A549 (cell line): ENCODE measurements around the gene ABHD2. TPM values are rescaled to one million over a fixed set of nuclear protein-coding genes. Genes with fewer than 3 reads are reported as not detected.

ENCODE experiments used
- ATAC-seq, 2 experiments: fragments of 200-7000 bp in 1 of 2; fragments of >200 bp in 1 of 2; cut with Nextera tagmentation in 1 of 2; cut with Tn5 transposase in 1 of 2; 3 replicates each; pipeline versions ENCODE4 v1.8.0 to v1.9.1; 2018 to 2020; ENCODE audit warnings: mild to moderate bottlenecking in 1 of 2, moderate library complexity in 1 of 2
- CTCF ChIA-PET: fragments of 300-600 bp; sonication (Branson Sonifier 250); formaldehyde crosslinking; extraction: SDS; loops from one replicate; lab custom pipeline; 2021; ENCODE audit warnings: antibody characterized with exemption, inconsistent platforms; lab: Yijun Ruan, JAX
- POLR2A ChIA-PET: fragments of 350-600 bp; formaldehyde crosslinking; extraction: SDS; loops from one replicate; lab custom pipeline; 2021; ENCODE audit warnings: antibody characterized with exemption, inconsistent platforms; lab: Yijun Ruan, JAX
- DNase-seq, 2 experiments: peaks; one replicate each; pipeline versions ENCODE4 v3.0.0 to v3.0.0-alpha.2; 2011 to 2016; ENCODE audit warnings: low read depth in 1 of 2, low spot score in 1 of 2
- FAIRE-seq: peaks from 2 replicates; lab custom pipeline; 2011; peaks lifted over from hg19 to GRCh38; lab: Jason Lieb, UNC
- H3K27ac ChIP-seq, 2 experiments: fragments of >200 bp; sonication (Bioruptor Twin); formaldehyde crosslinking; 3 replicates each; pipeline ENCODE4 v1.5.1; 2016 to 2017
- H3K4me1 ChIP-seq: fragments of >200 bp; sonication (Bioruptor Twin); formaldehyde crosslinking; 3 replicates; pipeline ENCODE4 v1.6.1; 2016
- H3K4me2 ChIP-seq: fragments of >200 bp; sonication (Bioruptor Twin); formaldehyde crosslinking; 3 replicates; pipeline ENCODE4 v1.6.1; 2016
- H3K4me3 ChIP-seq: fragments of >200 bp; sonication (Bioruptor Twin); formaldehyde crosslinking; 3 replicates; pipeline ENCODE4 v1.5.1; 2016
- H3K9me3 ChIP-seq: fragments of >200 bp; sonication (Bioruptor Twin); formaldehyde crosslinking; 3 replicates; pipeline ENCODE4 v1.6.1; 2016
- BHLHE40 ChIP-seq: IDR thresholded peaks from 2 replicates; pipeline ENCODE4 v1.6.1; 2012; ENCODE audit warnings: low read depth, low read length, inconsistent platforms
- CBX8 ChIP-seq: fragments of 200-600 bp; sonication (generic); IDR thresholded peaks from 2 replicates; pipeline ENCODE4 v1.6.1; 2016
- CEBPB ChIP-seq, 2 experiments: fragments of >200 bp in 1 of 2; sonication (Bioruptor Twin) in 1 of 2; formaldehyde crosslinking in 1 of 2; IDR thresholded peaks; 2 replicates each; pipeline ENCODE4 v1.6.1; 2012 to 2016
- ELK1 ChIP-seq: fragments of 150-350 bp; IDR thresholded peaks from 2 replicates; pipeline ENCODE4 v1.6.1; 2014; ENCODE audit warnings: low read depth, mild to moderate bottlenecking, low read length
- FOSB ChIP-seq: fragments of 250-450 bp; sonication (Bioruptor Pico); IDR thresholded peaks from 2 replicates; pipeline ENCODE4 v1.5.0; 2020; ENCODE audit warnings: mild to moderate bottlenecking, moderate library complexity
- HOXA7 ChIP-seq: fragments of 250-450 bp; sonication (Bioruptor Pico); IDR thresholded peaks from 2 replicates; pipeline ENCODE4 v1.5.0; 2020; ENCODE audit warnings: mild to moderate bottlenecking, moderate library complexity
- HOXB5 ChIP-seq: fragments of 250-450 bp; sonication (Bioruptor Pico); IDR thresholded peaks from 2 replicates; pipeline ENCODE4 v1.5.0; 2020; ENCODE audit warnings: mild to moderate bottlenecking, moderate library complexity
- JUN ChIP-seq, 2 experiments: fragments of >200 bp; sonication (Bioruptor Twin); formaldehyde crosslinking; IDR thresholded peaks; 2 replicates in 1 of 2; 3 replicates in 1 of 2; pipeline ENCODE4 v1.6.1; 2016 to 2017
- JUNB ChIP-seq: fragments of >200 bp; sonication (Bioruptor Twin); formaldehyde crosslinking; IDR thresholded peaks from 2 replicates; pipeline ENCODE4 v1.6.1; 2016
- MAFK ChIP-seq: fragments of 450-650 bp; IDR thresholded peaks from 2 replicates; pipeline ENCODE4 v1.6.1; 2014; ENCODE audit not compliant: partially characterized antibody
- NFE2L2 ChIP-seq: fragments of 150-350 bp; conservative IDR thresholded peaks from 2 replicates; pipeline ENCODE4 v1.6.1; 2014; ENCODE audit warnings: low read length
- NR3C1 ChIP-seq: fragments of >200 bp; sonication (Bioruptor Twin); formaldehyde crosslinking; IDR thresholded peaks from 3 replicates; pipeline ENCODE4 v1.6.1; 2017
- RAD21 ChIP-seq, 2 experiments: fragments of >200 bp in 1 of 2; sonication (Bioruptor Twin) in 1 of 2; formaldehyde crosslinking in 1 of 2; IDR thresholded peaks in 1 of 2; conservative IDR thresholded peaks in 1 of 2; 2 replicates in 1 of 2; 3 replicates in 1 of 2; pipeline ENCODE4 v1.6.1; 2012 to 2018; ENCODE audit warnings: inconsistent platforms in 1 of 2
- RARB ChIP-seq: fragments of 250-450 bp; sonication (Bioruptor Pico); IDR thresholded peaks from 2 replicates; pipeline ENCODE4 v1.8.0; 2021; ENCODE audit warnings: mild to moderate bottlenecking, moderate library complexity
- RCOR1 ChIP-seq: fragments of 150-350 bp; IDR thresholded peaks from 2 replicates; pipeline ENCODE4 v1.6.1; 2014; ENCODE audit warnings: antibody characterized with exemption, low read length, low read depth
- RFX5 ChIP-seq: fragments of 450-650 bp; IDR thresholded peaks from 2 replicates; pipeline ENCODE4 v1.7.1; 2014; ENCODE audit warnings: antibody characterized with exemption, mild to moderate bottlenecking, moderate library complexity
- RNF2 ChIP-seq: fragments of 200-600 bp; sonication (generic); IDR thresholded peaks from 2 replicates; pipeline ENCODE4 v1.6.1; 2016; ENCODE audit warnings: low read depth, mild to moderate bottlenecking, antibody characterized with exemption, moderate library complexity, borderline replicate concordance
- SREBF2 ChIP-seq: fragments of 450-650 bp; IDR thresholded peaks from 2 replicates; pipeline ENCODE4 v1.6.1; 2014; ENCODE audit warnings: mild to moderate bottlenecking, moderate library complexity
- TFCP2L1 ChIP-seq: fragments of 250-450 bp; sonication (Bioruptor Pico); IDR thresholded peaks from 2 replicates; pipeline ENCODE4 v1.5.0; 2021; ENCODE audit warnings: mild to moderate bottlenecking
- ZFP36 ChIP-seq: fragments of 450-650 bp; IDR thresholded peaks from 2 replicates; pipeline ENCODE4 v1.6.1; 2014; ENCODE audit warnings: borderline replicate concordance; ENCODE audit not compliant: partially characterized antibody
- WGBS: methylation state at CpG from one replicate; pipeline ENCODE4 v1.1.6; 2017; ENCODE audit errors: missing lambda C conversion rate; 5-methylcytosine and 5-hydroxymethylcytosine counted together
- polyA plus RNA-seq, 4 experiments: library from polyadenylated mRNA; depleted of rRNA in 3 of 4; stranded (reverse); fragments of >200 nt; fragmentation: RNase III in 1 of 4; extraction: RNeasy Plus Mini Kit Qiagen cat#74134 plus additional on column Dnase treatment in 1 of 4; gene quantifications; 2 replicates in 3 of 4; 3 replicates in 1 of 4; pipeline ENCODE4 v1.2.3, GENCODE V29; 2011 to 2017
- TF ChIP-seq, protein P1 (sequence below): fragments of 250-450 bp; sonication (Bioruptor Pico); IDR thresholded peaks from 2 replicates; pipeline ENCODE4 v1.5.0; 2020; ENCODE audit warnings: low read depth, mild to moderate bottlenecking, moderate library complexity

The ABHD2 gene
- polyA plus RNA-seq, 2 of the 4 experiments (the other 2 are of a cell fraction), result 36.2 to 63.3 TPM

DNA sequence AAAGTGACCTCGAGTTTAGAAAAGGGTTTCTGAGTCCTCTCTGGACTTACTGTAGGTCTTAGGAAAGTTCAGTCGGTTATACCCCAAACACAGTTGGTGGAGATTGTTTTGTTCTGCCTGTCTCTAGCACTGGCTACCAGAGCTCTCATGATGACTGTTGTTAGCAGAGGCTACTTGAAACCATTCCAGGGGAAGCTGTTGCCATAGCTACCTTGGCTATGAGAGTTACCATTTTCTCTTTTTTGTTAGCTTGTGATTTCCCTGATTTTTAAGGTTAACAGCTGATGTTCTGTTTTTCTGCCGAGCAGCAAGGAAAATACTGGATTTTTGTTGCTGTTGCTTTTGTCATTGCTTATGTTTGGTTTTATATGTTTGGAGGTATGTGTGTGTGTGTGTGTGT lies 26.7 kb downstream of the ABHD2 start:
- no peaks in the 10 kb centered on the region for H3K9me3 ChIP-seq
- TF ChIP-seq FOSB (CRISPR knock-in tag) (0 out of 2 replicates have a peak, but pooled peaks have one; percentile 72), HOXA7 (CRISPR knock-in tag) (0 out of 2 replicates have a peak, but pooled peaks have one; percentile 70), TFCP2L1 (CRISPR knock-in tag) (no peak), RFX5 (no peak), RCOR1 (no peak)
- peak in 1 of 2 experiments; percentile 47; a peak in 3 of 6 replicates for ATAC-seq
- H3K4me1 ChIP-seq, result peaks cover 90% of the 10 kb centered on the region
- 28% methylated on average over 3 of the region's 3 CpGs for WGBS
- no peak for FAIRE-seq
- H3K4me2 ChIP-seq, result peak overlapping the region; percentile 64
- H3K4me3 ChIP-seq, result no peak overlapping the region
- ChIA-PET CTCF (interaction anchor here (0.7 to 14.9 kb wide), 11 partner anchors 9 to 121 kb away, joined by 3 to 187 read pairs (median 5); no protein-coding TSS in a partner anchor), POLR2A (interaction anchor here (0.8 to 2.5 kb wide), 6 partner anchors 10 to 38 kb away, joined by 3 to 11 read pairs (median 4); partner anchors contain the start of gene ABHD2)
- peak overlapping the region; percentile 87 to 95 for H3K27ac ChIP-seq
- peak in 1 of 2 experiments; percentile 74 for DNase-seq

DNA sequence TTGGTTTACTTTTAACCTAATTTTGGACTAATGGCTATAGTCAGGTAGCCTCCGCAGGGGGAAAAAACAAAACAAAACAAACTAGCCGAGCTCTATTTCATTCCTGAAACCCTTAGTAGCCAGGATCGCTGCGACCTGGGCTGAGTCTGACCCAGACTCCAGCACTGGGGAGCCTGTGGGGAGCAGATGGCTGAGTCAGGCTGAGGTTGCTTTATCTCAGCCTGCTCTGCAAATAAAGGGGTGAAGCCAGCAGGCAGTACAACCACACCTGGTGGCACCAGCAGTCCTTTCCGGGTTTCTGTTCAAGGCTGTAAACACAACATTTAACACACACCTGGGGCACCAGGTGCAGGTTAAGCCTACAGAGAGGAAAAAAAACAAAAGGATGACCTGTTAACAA lies 27.3 kb downstream of the ABHD2 start:
- TF ChIP-seq RAD21 (conservative IDR thresholded peaks at IDR 0.05 in 1 of 2, IDR thresholded peaks at IDR 0.05 in 1 of 2) (no peak), MAFK (peak; percentile 75), CEBPB (IDR thresholded peaks at IDR 0.05) (0 out of 4 replicates have a peak, but pooled peaks of 1 of the 2 experiments have one; percentile 21), NFE2L2 (peak; percentile 54; the same call in 1 of the 2 replicates)
- Histone ChIP-seq H3K4me3 (no peak overlapping the region), H3K4me1 (peaks cover 91% of the 10 kb centered on the region), H3K9me3 (no peaks in the 10 kb centered on the region), H3K27ac (peak overlapping the region; percentile 87 to 95), H3K4me2 (peak overlapping the region; percentile 64)
- 10% methylated on average over 5 of the region's 5 CpGs for WGBS
- FAIRE-seq (no peak), DNase-seq (peak in 1 of 2 experiments; percentile 59), ATAC-seq (peak; percentile 66 to 68; a peak in 5 of 6 replicates)
- POLR2A ChIA-PET, result interaction anchor here (0.9 to 2.5 kb wide), 4 partner anchors 11 to 38 kb away, joined by 3 to 11 read pairs (median 6); partner anchors contain the start of gene ABHD2
- CTCF ChIA-PET, result interaction anchor here (0.7 to 14.9 kb wide), 6 partner anchors 14 to 122 kb away, joined by 3 to 187 read pairs (median 44); no protein-coding TSS in a partner anchor

GRCh38 chr15:89116404-89116803 lies 28.1 kb downstream of the ABHD2 start:
- Histone ChIP-seq H3K4me1 (peaks cover 96% of the 10 kb centered on the region), H3K4me2 (peak overlapping the region; percentile 64), H3K27ac (peak overlapping the region; percentile 87 to 95), H3K9me3 (no peaks in the 10 kb centered on the region), H3K4me3 (no peak overlapping the region)
- no peak for TF ChIP-seq NFE2L2
- no peak for TF ChIP-seq RARB (CRISPR knock-in tag)
- TF ChIP-seq JUNB, result no peak
- no peak for TF ChIP-seq JUN (IDR thresholded peaks at IDR 0.05)
- no peak for TF ChIP-seq ELK1
- no peak for TF ChIP-seq TFCP2L1 (CRISPR knock-in tag)
- no peak for TF ChIP-seq BHLHE40
- no peak for TF ChIP-seq CBX8
- TF ChIP-seq RAD21 (conservative IDR thresholded peaks at IDR 0.05 in 1 of 2, IDR thresholded peaks at IDR 0.05 in 1 of 2), result no peak
- no peak for TF ChIP-seq FOSB (CRISPR knock-in tag)
- no peak for TF ChIP-seq NR3C1
- TF ChIP-seq, protein P1, sequence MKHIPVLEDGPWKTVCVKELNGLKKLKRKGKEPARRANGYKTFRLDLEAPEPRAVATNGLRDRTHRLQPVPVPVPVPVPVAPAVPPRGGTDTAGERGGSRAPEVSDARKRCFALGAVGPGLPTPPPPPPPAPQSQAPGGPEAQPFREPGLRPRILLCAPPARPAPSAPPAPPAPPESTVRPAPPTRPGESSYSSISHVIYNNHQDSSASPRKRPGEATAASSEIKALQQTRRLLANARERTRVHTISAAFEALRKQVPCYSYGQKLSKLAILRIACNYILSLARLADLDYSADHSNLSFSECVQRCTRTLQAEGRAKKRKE (CRISPR knock-in tag), result no peak
- TF ChIP-seq HOXB5 (CRISPR knock-in tag), result no peak
- TF ChIP-seq ZFP36, result no peak
- TF ChIP-seq RNF2, result no peak
- TF ChIP-seq SREBF2, result no peak
- DNase-seq, result peak in 1 of 2 experiments; percentile 46
- FAIRE-seq, result no peak
- ChIA-PET POLR2A (interaction anchor here (2.5 kb wide), 1 partner anchor 29 kb away, joined by 11 read pairs; the partner anchor contains the start of gene ABHD2), CTCF (interaction anchor here (0.6 to 14.9 kb wide), 7 partner anchors 8 to 212 kb away, joined by 3 to 187 read pairs (median 25); no protein-coding TSS in a partner anchor)
- 77% methylated on average over 7 of the region's 7 CpGs for WGBS
- ATAC-seq, result no peak
